ENCODE measurements around the gene PSRC1.

PSRC1 gene

DNA sequence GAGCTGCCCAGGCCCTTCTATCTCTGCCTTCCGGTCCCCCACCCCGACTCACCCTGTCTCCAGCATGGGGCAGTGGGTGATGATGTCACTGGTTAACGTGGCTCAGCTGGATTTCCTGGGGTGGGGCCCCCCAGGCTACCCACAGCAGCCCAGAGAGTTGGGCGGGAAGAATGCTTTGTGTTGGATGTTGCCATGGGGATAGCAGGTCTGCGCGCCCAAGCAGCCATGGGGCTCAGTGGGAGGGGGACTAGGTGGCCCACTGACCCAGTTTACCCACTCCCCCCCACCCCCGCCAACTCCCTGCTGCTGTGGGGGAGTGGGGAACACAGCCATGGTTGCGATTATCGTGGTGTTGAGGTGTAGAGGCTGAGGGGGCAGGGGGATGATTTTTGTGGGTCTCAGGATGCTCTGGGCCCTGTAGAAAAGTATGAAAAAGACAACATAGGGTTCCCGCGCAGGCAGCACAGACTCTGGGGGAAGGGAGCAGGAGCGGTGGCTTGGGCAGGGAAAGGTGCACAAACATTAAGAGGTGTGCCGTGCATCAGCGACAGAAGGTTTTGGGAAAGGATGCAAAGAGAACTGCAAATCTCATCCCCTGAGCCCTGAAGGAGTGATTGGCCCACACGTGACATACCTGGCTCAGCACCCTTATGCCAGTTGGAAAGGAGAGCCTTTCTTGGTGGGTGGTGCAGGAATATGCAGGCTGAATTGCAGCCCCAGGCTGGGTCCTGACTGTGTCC lies 25.1 kb downstream of the PSRC1 start:
- WGBS, 2 experiments, result 88 to 92% methylated on average over 12 to 15 of the region's 15 CpGs
- H3K9me3 ChIP-seq (ENCODE audit: control insufficient read depth, low read length), result no peaks in the 10 kb centered on the region
- no peak overlapping the region for H3K4me3 ChIP-seq (ENCODE audit: insufficient read depth, low read depth, low read length)
- no peak overlapping the region for H3K27ac ChIP-seq (ENCODE audit: insufficient read depth, low read depth, low read length, poor library complexity, severe bottlenecking)
- peaks cover 11% of the 10 kb centered on the region for H3K36me3 ChIP-seq (ENCODE audit: control insufficient read depth, insufficient read depth, low read length)
- no peaks in the 10 kb centered on the region for H3K27me3 ChIP-seq (ENCODE audit: control insufficient read depth, insufficient read depth, low read length, poor library complexity, severe bottlenecking)
- H3K4me1 ChIP-seq (ENCODE audit: control insufficient read depth, insufficient read depth, low read length), result peaks cover 57% of the 10 kb centered on the region

GRCh38 chr1:109256971-109257681 lies 25.8 kb downstream of the PSRC1 start:
- Histone ChIP-seq H3K4me3 (ENCODE audit: insufficient read depth, low read depth, low read length) (no peak overlapping the region), H3K4me1 (ENCODE audit: control insufficient read depth, insufficient read depth, low read length) (peaks cover 57% of the 10 kb centered on the region), H3K27me3 (ENCODE audit: control insufficient read depth, insufficient read depth, low read length, poor library complexity, severe bottlenecking) (no peaks in the 10 kb centered on the region), H3K27ac (ENCODE audit: insufficient read depth, low read depth, low read length, poor library complexity, severe bottlenecking) (no peak overlapping the region), H3K9me3 (ENCODE audit: control insufficient read depth, low read length) (no peaks in the 10 kb centered on the region), H3K36me3 (ENCODE audit: control insufficient read depth, insufficient read depth, low read length) (peaks cover 15% of the 10 kb centered on the region)
- 94 to 98% methylated on average over 5 of the region's 5 CpGs for WGBS, 2 experiments

DNA sequence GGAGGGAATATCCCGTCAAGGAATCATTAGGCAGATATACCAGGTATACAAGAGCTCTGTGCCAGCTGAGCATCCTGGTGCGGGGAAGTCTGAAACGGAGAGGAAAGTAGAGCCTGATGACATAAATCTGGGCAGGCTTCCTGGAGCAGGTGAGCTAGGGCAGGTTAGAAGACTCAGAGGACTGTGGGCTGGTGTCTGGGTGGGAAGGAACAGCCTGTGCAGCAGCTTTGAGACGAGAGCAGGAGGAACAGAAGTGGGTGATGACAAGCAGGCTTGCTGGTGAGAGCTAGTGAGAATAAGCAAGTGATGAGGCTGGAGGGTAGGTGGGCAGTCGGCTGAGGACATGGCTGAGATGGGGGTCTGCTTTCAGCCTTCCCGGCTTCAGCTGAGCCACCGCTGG lies 26.9 kb downstream of the PSRC1 start:
- 86 to 88% methylated on average over 7 of the region's 7 CpGs for WGBS, 2 experiments
- Histone ChIP-seq H3K27me3 (ENCODE audit: control insufficient read depth, insufficient read depth, low read length, poor library complexity, severe bottlenecking) (no peaks in the 10 kb centered on the region), H3K27ac (ENCODE audit: insufficient read depth, low read depth, low read length, poor library complexity, severe bottlenecking) (peak overlapping the region; percentile 21), H3K4me3 (ENCODE audit: insufficient read depth, low read depth, low read length) (no peak overlapping the region), H3K36me3 (ENCODE audit: control insufficient read depth, insufficient read depth, low read length) (peaks cover 14% of the 10 kb centered on the region), H3K9me3 (ENCODE audit: control insufficient read depth, low read length) (no peaks in the 10 kb centered on the region), H3K4me1 (ENCODE audit: control insufficient read depth, insufficient read depth, low read length) (peaks cover 56% of the 10 kb centered on the region)

- 85 to 86% methylated on average over 5 of the region's 5 CpGs for WGBS, 2 experiments
- H3K4me1 ChIP-seq (ENCODE audit: control insufficient read depth, insufficient read depth, low read length), result peaks cover 52% of the 10 kb centered on the region
- peak overlapping the region; percentile 95 for H3K27ac ChIP-seq (ENCODE audit: insufficient read depth, low read depth, low read length, poor library complexity, severe bottlenecking)
These were observed 27.3 kb downstream of the PSRC1 start for GRCh38 chr1:109255678-109256077.

GRCh38 chr1:109255097-109255651 lies 27.8 kb downstream of the PSRC1 start:
- Histone ChIP-seq H3K36me3 (ENCODE audit: control insufficient read depth, insufficient read depth, low read length) (peaks cover 14% of the 10 kb centered on the region), H3K4me1 (ENCODE audit: control insufficient read depth, insufficient read depth, low read length) (peaks cover 47% of the 10 kb centered on the region), H3K4me3 (ENCODE audit: insufficient read depth, low read depth, low read length) (peak overlapping the region; percentile 32), H3K9me3 (ENCODE audit: control insufficient read depth, low read length) (no peaks in the 10 kb centered on the region), H3K27ac (ENCODE audit: insufficient read depth, low read depth, low read length, poor library complexity, severe bottlenecking) (peak overlapping the region; percentile 95), H3K27me3 (ENCODE audit: control insufficient read depth, insufficient read depth, low read length, poor library complexity, severe bottlenecking) (peaks cover 2% of the 10 kb centered on the region)
- WGBS, 2 experiments, result 18 to 21% methylated on average over 15 of the region's 15 CpGs

More at GRCh38 chr1:109255678-109256077, 27.3 kb downstream of the PSRC1 start:
- peaks cover 14% of the 10 kb centered on the region for H3K36me3 ChIP-seq (ENCODE audit: control insufficient read depth, insufficient read depth, low read length)
- H3K9me3 ChIP-seq (ENCODE audit: control insufficient read depth, low read length), result no peaks in the 10 kb centered on the region
- H3K27me3 ChIP-seq (ENCODE audit: control insufficient read depth, insufficient read depth, low read length, poor library complexity, severe bottlenecking), result no peaks in the 10 kb centered on the region
- H3K4me3 ChIP-seq (ENCODE audit: insufficient read depth, low read depth, low read length), result peak overlapping the region; percentile 32

DNA sequence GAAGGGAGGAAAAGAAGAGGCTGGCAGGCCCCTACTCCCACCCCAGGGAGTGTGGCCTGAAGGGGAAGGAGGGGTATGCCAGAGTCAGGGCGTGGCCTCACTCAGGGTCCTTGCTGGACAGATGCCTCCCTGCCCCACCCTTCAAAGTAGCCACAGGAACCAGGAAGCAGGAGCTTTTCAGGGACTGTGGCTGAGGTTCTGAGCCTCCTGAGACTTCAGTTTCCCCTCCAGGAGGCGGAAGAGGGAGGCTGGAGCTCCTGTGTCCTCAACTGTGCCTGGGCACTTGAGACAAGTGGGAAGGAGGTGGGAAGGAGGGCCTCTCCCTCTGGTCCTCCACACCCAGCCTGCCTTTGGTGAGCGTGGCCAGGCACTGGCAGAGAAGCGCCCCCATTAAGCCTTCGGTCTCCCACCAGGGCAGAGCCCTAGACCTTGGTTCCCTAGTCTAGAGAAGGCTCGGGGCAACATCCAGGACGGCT lies 28.3 kb downstream of the PSRC1 start:
- H3K27ac ChIP-seq (ENCODE audit: insufficient read depth, low read depth, low read length, poor library complexity, severe bottlenecking), result peak overlapping the region; percentile 95
- H3K4me3 ChIP-seq (ENCODE audit: insufficient read depth, low read depth, low read length), result peak overlapping the region; percentile 32
- peaks cover 14% of the 10 kb centered on the region for H3K36me3 ChIP-seq (ENCODE audit: control insufficient read depth, insufficient read depth, low read length)
- H3K27me3 ChIP-seq (ENCODE audit: control insufficient read depth, insufficient read depth, low read length, poor library complexity, severe bottlenecking), result peaks cover 4% of the 10 kb centered on the region
- H3K9me3 ChIP-seq (ENCODE audit: control insufficient read depth, low read length), result no peaks in the 10 kb centered on the region
- 53 to 55% methylated on average over 7 of the region's 7 CpGs for WGBS, 2 experiments
- peaks cover 44% of the 10 kb centered on the region for H3K4me1 ChIP-seq (ENCODE audit: control insufficient read depth, insufficient read depth, low read length)

DNA sequence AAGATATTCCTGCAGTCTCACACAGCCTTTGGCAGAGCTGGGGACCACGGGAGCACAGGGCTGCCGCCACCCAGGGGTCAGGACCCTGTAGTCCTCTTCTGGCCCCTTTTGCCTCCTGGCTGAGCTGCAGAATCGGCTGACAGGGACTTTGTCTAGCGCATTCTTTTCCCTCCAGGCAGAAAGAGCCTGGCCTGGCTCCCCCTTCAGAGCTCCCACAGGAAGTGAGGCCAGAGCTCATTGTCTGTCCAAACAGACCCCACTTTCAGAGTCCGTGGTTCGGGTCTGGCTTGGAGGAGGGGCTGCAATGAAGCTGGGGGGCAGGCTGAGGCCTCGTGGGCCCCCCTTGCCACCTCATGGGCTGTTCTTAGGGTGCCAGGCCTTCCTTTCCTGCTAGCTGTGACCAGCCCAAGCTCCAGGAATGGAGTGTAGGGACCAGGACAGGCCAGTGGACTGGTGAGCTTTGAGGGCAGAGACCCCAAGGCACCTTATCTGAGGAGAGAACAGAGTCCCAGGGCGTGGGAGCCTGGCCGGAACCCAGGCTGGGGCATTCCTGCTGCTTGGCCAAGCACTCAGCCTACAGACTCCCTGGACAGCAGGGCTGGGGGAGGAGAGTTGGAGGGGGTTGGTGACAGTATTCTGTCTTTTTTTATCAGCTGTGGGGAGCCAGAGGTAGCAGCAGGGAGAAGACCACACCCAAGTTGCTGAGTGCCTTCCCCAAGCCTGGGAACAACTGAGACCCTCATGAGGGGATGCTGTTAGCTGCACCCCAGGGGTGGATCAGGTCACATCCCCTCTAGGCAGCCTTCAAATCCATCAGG lies 28.9 kb downstream of the PSRC1 start:
- H3K27ac ChIP-seq (ENCODE audit: insufficient read depth, low read depth, low read length, poor library complexity, severe bottlenecking), result peak overlapping the region; percentile 95
- peak overlapping the region; percentile 32 for H3K4me3 ChIP-seq (ENCODE audit: insufficient read depth, low read depth, low read length)

GRCh38 chr1:109252893-109253802 lies 29.8 kb downstream of the PSRC1 start:
- no peaks in the 10 kb centered on the region for H3K9me3 ChIP-seq (ENCODE audit: control insufficient read depth, low read length)
- WGBS, 2 experiments, result 80 to 81% methylated on average over 33 of the region's 33 CpGs
- peaks cover 4% of the 10 kb centered on the region for H3K27me3 ChIP-seq (ENCODE audit: control insufficient read depth, insufficient read depth, low read length, poor library complexity, severe bottlenecking)
- H3K27ac ChIP-seq (ENCODE audit: insufficient read depth, low read depth, low read length, poor library complexity, severe bottlenecking), result peak overlapping the region; percentile 95
- H3K36me3 ChIP-seq (ENCODE audit: control insufficient read depth, insufficient read depth, low read length), result peaks cover 14% of the 10 kb centered on the region
- peaks cover 35% of the 10 kb centered on the region for H3K4me1 ChIP-seq (ENCODE audit: control insufficient read depth, insufficient read depth, low read length)
- no peak overlapping the region for H3K4me3 ChIP-seq (ENCODE audit: insufficient read depth, low read depth, low read length)

More for the DNA sequence above, 28.9 kb downstream of the PSRC1 start:
- Histone ChIP-seq H3K36me3 (ENCODE audit: control insufficient read depth, insufficient read depth, low read length) (peaks cover 14% of the 10 kb centered on the region), H3K27me3 (ENCODE audit: control insufficient read depth, insufficient read depth, low read length, poor library complexity, severe bottlenecking) (peaks cover 4% of the 10 kb centered on the region), H3K9me3 (ENCODE audit: control insufficient read depth, low read length) (no peaks in the 10 kb centered on the region), H3K4me1 (ENCODE audit: control insufficient read depth, insufficient read depth, low read length) (peaks cover 37% of the 10 kb centered on the region)
- 25 to 35% methylated on average over 9 of the region's 9 CpGs for WGBS, 2 experiments
